Measurements from ENCODE around the gene IL17RD. TPM values are rescaled to one million over a fixed set of nuclear protein-coding genes. Genes with fewer than 3 reads are reported as not detected.

The IL17RD gene
- total and polyA plus RNA-seq, 2 donors (not counting 1 experiment from before 2014, with no cell fraction given) = 0.05 TPM; not detected in 1

DNA sequence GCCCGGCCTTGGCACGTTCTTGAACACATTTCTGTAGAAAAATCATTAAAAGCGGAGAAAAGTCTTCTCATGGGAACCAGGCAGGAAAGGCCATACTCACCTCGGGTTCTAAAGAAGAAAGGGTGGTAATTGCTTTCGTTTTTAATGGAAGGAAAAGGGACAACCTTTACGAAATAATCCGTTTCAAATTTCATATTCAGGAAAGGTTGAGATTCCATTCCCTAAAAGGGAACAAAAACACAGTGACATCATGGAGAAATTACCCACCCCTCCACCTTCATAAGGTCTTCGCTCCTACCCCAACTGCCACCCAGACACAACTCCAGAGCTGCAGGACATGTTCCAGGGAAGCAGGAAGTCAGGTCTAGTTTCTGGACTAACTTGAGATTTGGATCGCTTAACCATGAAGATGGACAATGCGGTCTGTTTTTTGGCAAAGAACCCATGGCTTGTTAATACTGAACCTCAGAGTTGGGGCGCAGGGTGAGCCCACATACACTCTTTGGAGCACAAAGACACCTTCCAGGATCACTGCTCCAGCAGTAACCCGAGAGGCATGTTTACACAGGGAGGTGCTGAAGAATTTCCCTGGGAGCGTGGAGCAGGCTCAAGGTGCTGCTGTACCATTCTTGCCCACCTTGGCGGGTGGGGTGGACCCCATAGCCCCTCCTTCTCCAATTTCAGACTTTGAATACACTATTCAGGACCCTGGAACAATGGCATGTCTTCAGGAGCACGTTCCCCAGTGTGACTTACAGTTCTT, 55.5 kb downstream of the IL17RD start:
- ChIA-PET POLR2A (no interaction called here), CTCF (no interaction called here)
- no peaks in the 10 kb centered on the region for H3K79me2 ChIP-seq (ENCODE audit: control insufficient read depth, insufficient read depth, low read length)
- H3K4me3 ChIP-seq (ENCODE audit: control extremely low read depth in 1 of 5, extremely low read depth in 1 of 5, insufficient read depth in 1 of 5, low read depth in 2 of 5, low read length in 4 of 5) = no peak overlapping the region
- peaks cover 2% of the 10 kb centered on the region for H3K4me1 Mint-ChIP-seq
- H2AFZ ChIP-seq (ENCODE audit: insufficient read depth, low read depth, low read length, poor library complexity, severe bottlenecking) = no peak overlapping the region
- TF ChIP-seq EZH2 (IDR thresholded peaks at IDR 0.05; ENCODE audit: borderline replicate concordance, insufficient read depth, low read depth, low read length, poor library complexity, severe bottlenecking) (no peak), CTCF (IDR thresholded peaks at IDR 0.05) (no peak)
- H3K9me3 Mint-ChIP-seq (ENCODE audit: insufficient read depth) = no peaks in the 10 kb centered on the region
- H4K20me1 ChIP-seq (ENCODE audit: control insufficient read depth, insufficient read depth, low read length, poor library complexity, severe bottlenecking) = no peaks in the 10 kb centered on the region
- no peak overlapping the region for H3K9ac ChIP-seq (ENCODE audit: low read length)
- H3K4me2 ChIP-seq (replicated peaks; ENCODE audit: low read depth, low read length, poor library complexity, severe bottlenecking) = no peak overlapping the region
- H3K27ac Mint-ChIP-seq = no peak overlapping the region
- H3K36me3 ChIP-seq (replicated peaks in 1 of 2; ENCODE audit: control extremely low read depth in 1 of 2, control insufficient read depth in 1 of 2, extremely low read depth in 1 of 2, insufficient read depth in 2 of 2, low read length in 1 of 2) = no peaks in the 10 kb centered on the region
- H3K27me3 ChIP-seq (replicated peaks in 1 of 4; ENCODE audit: control extremely low read depth in 1 of 4, control insufficient read depth in 3 of 4, insufficient read depth in 4 of 4, low read length in 3 of 4) = peaks cover 0 to 7% (median 0%) of the 10 kb centered on the region in 4 experiments
- H3K27me3 Mint-ChIP-seq = peaks cover 22% of the 10 kb centered on the region
- no peaks in the 10 kb centered on the region for H3K4me1 ChIP-seq (ENCODE audit: control insufficient read depth in 2 of 2, insufficient read depth in 2 of 2, low read length in 2 of 2)
- DNase-seq = no peak
- no peak overlapping the region for H3K27ac ChIP-seq (ENCODE audit: low read length in 2 of 2)
- no peak for ATAC-seq (ENCODE audit: low read depth)
- intact Hi-C loops (cut with micrococcal nuclease) = loop anchor here (10.0 kb wide), 1 partner anchor 325 kb away; no protein-coding TSS in a partner anchor
- no peak overlapping the region for H3K4me3 Mint-ChIP-seq
- H3K9me3 ChIP-seq (ENCODE audit: control extremely low read depth in 1 of 3, control insufficient read depth in 2 of 3, insufficient read depth in 1 of 3, low read length in 2 of 3) = no peaks in the 10 kb centered on the region
- 90% methylated on average over 13 of the region's 15 CpGs for WGBS (ENCODE audit: insufficient coverage)

GRCh38 chr3:57108684-57109083, 56.5 kb downstream of the IL17RD start:
- no peak overlapping the region for H3K9ac ChIP-seq (ENCODE audit: low read length)
- no peak overlapping the region for H3K27ac ChIP-seq (ENCODE audit: low read length in 2 of 2)
- H3K79me2 ChIP-seq (ENCODE audit: control insufficient read depth, insufficient read depth, low read length) = no peaks in the 10 kb centered on the region
- peaks cover 0 to 7% (median 0%) of the 10 kb centered on the region in 4 experiments for H3K27me3 ChIP-seq (replicated peaks in 1 of 4; ENCODE audit: control extremely low read depth in 1 of 4, control insufficient read depth in 3 of 4, insufficient read depth in 4 of 4, low read length in 3 of 4)
- no peaks in the 10 kb centered on the region for H3K36me3 ChIP-seq (replicated peaks in 1 of 2; ENCODE audit: control extremely low read depth in 1 of 2, control insufficient read depth in 1 of 2, extremely low read depth in 1 of 2, insufficient read depth in 2 of 2, low read length in 1 of 2)
- H3K4me1 Mint-ChIP-seq = peaks cover 2% of the 10 kb centered on the region
- intact Hi-C loops (cut with micrococcal nuclease) = loop anchor here (10.0 kb wide), 1 partner anchor 326 kb away; no protein-coding TSS in a partner anchor
- no peaks in the 10 kb centered on the region for H3K9me3 ChIP-seq (ENCODE audit: control extremely low read depth in 1 of 3, control insufficient read depth in 2 of 3, insufficient read depth in 1 of 3, low read length in 2 of 3)
- 84% methylated on average over 7 of the region's 8 CpGs for WGBS (ENCODE audit: insufficient coverage)
- TF ChIP-seq CTCF (IDR thresholded peaks at IDR 0.05) (no peak), EZH2 (IDR thresholded peaks at IDR 0.05; ENCODE audit: borderline replicate concordance, insufficient read depth, low read depth, low read length, poor library complexity, severe bottlenecking) (no peak)
- no peak for ATAC-seq (ENCODE audit: low read depth)
- no peak overlapping the region for H3K4me3 Mint-ChIP-seq
- H3K4me1 ChIP-seq (ENCODE audit: control insufficient read depth in 2 of 2, insufficient read depth in 2 of 2, low read length in 2 of 2) = no peaks in the 10 kb centered on the region
- H3K27me3 Mint-ChIP-seq = peaks cover 22% of the 10 kb centered on the region
- H3K4me2 ChIP-seq (replicated peaks; ENCODE audit: low read depth, low read length, poor library complexity, severe bottlenecking) = no peak overlapping the region
- no peaks in the 10 kb centered on the region for H3K9me3 Mint-ChIP-seq (ENCODE audit: insufficient read depth)
- no peak overlapping the region for H3K4me3 ChIP-seq (ENCODE audit: control extremely low read depth in 1 of 5, extremely low read depth in 1 of 5, insufficient read depth in 1 of 5, low read depth in 2 of 5, low read length in 4 of 5)
- no peak overlapping the region for H3K27ac Mint-ChIP-seq
- no peaks in the 10 kb centered on the region for H4K20me1 ChIP-seq (ENCODE audit: control insufficient read depth, insufficient read depth, low read length, poor library complexity, severe bottlenecking)
- POLR2A ChIA-PET = no interaction called here
- CTCF ChIA-PET = no interaction called here
- H2AFZ ChIP-seq (ENCODE audit: insufficient read depth, low read depth, low read length, poor library complexity, severe bottlenecking) = no peak overlapping the region
- DNase-seq = no peak

Data from B cell (primary cell).